Activated CD8-positive, alpha-beta T cell treated with anti-CD3 and anti-CD28 coated beads for 36 hours (primary cell): ENCODE results near the gene LHX1. TPM values are rescaled to one million over a fixed set of nuclear protein-coding genes. Genes with fewer than 3 reads are reported as not detected.

Source experiments
- ATAC-seq: fragments of 200-7000 bp; cut with Tn5 transposase; one replicate; pipeline ENCODE4 v1.10.0; 2021; ENCODE audit warnings: mild to moderate bottlenecking, moderate library complexity
- CTCF ChIA-PET: fragments of 350-600 bp; sonication (Branson Sonifier 250); formaldehyde crosslinking; loops from one replicate; lab custom pipeline; 2021; ENCODE audit warnings: antibody characterized with exemption; lab: Charles Lee
- POLR2A ChIA-PET: fragments of 350-600 bp; sonication (Branson Sonifier 250); formaldehyde crosslinking; loops from one replicate; lab custom pipeline; 2021; ENCODE audit warnings: antibody characterized with exemption; lab: Charles Lee
- DNase-seq: peaks from one replicate; pipeline ENCODE4 v3.0.0-alpha.2; 2020
- H3K27ac Mint-ChIP-seq: one replicate; pipeline ENCODE4 v1.8.0; 2021; ENCODE audit warnings: mild to moderate bottlenecking, mixed read lengths
- H3K27me3 Mint-ChIP-seq: one replicate; pipeline ENCODE4 v1.8.0; 2021; ENCODE audit warnings: mixed read lengths
- H3K36me3 Mint-ChIP-seq: one replicate; pipeline ENCODE4 v1.8.0; 2021; ENCODE audit warnings: low read depth, mixed read lengths
- H3K4me1 Mint-ChIP-seq: one replicate; pipeline ENCODE4 v1.8.0; 2021; ENCODE audit warnings: low read depth, mixed read lengths
- H3K4me3 Mint-ChIP-seq: one replicate; pipeline ENCODE4 v1.8.0; 2021; ENCODE audit warnings: mild to moderate bottlenecking, moderate library complexity, mixed read lengths
- H3K9me3 Mint-ChIP-seq: one replicate; pipeline ENCODE4 v1.8.0; 2021; ENCODE audit warnings: mixed read lengths
- intact Hi-C: fragments of 100-400 bp; cut with micrococcal nuclease; formaldehyde crosslinking; loops from one replicate; pipeline ENCODE4 v1.10.0; 2022
- total RNA-seq, 2 experiments: library from RNA; stranded (reverse); gene quantifications; one replicate each; pipeline ENCODE4 v1.2.3, GENCODE V29; 2021
- TF ChIP-seq, protein P1 (sequence below): fragments of 200-600 bp; IDR thresholded peaks from one replicate; pipeline ENCODE4 v1.8.0; 2022; ENCODE audit warnings: antibody characterized with exemption, mild to moderate bottlenecking

The LHX1 gene
- not detected for total RNA-seq

DNA sequence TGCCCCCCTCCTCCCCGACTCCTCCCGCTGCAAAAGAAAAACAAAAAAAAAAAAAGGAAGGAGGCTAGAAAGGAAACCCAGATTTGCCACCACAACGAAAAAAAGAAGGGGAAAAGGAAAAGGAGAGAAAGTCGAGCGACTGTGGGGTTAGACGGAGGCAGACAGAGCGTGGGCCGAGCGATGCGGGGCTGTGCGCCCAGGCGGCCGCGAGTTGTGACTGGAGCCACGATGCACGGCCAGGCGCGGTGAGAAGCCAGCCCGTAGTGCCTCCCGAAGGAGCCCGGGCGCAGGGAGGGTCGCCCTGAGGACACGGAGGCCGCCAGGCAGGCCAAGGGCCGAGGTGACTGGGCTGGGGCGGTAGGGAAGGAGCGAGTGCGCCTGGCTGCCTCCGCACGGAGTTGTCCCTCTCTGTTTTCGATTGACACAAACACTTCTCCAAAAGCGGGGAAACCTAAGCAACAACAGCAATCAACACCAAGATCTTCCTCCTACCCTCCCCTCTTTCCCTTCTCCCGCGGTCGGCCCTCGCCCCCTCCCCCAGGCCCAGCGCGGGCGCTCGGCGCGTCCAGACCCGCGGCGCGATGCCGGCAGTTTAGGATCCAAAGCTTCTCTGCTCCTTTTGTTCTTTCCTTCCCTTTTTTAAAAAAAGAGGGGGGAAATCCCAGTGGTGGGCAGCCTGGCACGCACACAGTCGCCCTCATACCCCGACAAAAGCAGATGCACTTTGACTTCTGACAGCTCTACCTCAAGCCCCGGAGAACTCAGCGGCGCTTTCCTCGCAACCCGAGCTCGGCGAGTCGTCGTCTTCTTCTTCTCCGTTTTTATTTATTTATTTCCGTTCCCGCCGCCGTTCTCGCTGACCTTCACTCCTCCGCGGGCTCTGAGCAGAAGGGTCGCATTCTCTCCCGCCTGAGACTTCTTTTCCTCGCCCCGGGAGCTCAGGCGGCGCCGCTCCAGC is at the start of gene LHX1:
Gene LHX1, plus strand, starts transcription at position 475 of the 958 bp plus-strand sequence. CDS start 723 bp downstream, outside the sequence.
- Mint-ChIP-seq H3K27ac (no peak within 1 kb of the TSS), H3K9me3 (no peaks in the 10 kb centered on the region), H3K36me3 (no peaks in the 10 kb centered on the region), H3K27me3 (peaks cover 84% of the 10 kb centered on the region), H3K4me3 (peak within 1 kb of the TSS; percentile 66), H3K4me1 (peaks cover 68% of the 10 kb centered on the region)
- TF ChIP-seq, protein P1, sequence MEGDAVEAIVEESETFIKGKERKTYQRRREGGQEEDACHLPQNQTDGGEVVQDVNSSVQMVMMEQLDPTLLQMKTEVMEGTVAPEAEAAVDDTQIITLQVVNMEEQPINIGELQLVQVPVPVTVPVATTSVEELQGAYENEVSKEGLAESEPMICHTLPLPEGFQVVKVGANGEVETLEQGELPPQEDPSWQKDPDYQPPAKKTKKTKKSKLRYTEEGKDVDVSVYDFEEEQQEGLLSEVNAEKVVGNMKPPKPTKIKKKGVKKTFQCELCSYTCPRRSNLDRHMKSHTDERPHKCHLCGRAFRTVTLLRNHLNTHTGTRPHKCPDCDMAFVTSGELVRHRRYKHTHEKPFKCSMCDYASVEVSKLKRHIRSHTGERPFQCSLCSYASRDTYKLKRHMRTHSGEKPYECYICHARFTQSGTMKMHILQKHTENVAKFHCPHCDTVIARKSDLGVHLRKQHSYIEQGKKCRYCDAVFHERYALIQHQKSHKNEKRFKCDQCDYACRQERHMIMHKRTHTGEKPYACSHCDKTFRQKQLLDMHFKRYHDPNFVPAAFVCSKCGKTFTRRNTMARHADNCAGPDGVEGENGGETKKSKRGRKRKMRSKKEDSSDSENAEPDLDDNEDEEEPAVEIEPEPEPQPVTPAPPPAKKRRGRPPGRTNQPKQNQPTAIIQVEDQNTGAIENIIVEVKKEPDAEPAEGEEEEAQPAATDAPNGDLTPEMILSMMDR: no peak
- DNase-seq (no peak), ATAC-seq (no peak)
- POLR2A ChIA-PET: interaction anchor here (0.7 to 3.2 kb wide), 5 partner anchors 10 to 216 kb away, joined by 3 to 19 read pairs (median 3); partner anchors contain the start of gene AATF
- CTCF ChIA-PET: no interaction called here
- intact Hi-C loops: loop anchor here (10.0 kb wide), 1 partner anchor 212 kb away; no protein-coding TSS in a partner anchor

DNA sequence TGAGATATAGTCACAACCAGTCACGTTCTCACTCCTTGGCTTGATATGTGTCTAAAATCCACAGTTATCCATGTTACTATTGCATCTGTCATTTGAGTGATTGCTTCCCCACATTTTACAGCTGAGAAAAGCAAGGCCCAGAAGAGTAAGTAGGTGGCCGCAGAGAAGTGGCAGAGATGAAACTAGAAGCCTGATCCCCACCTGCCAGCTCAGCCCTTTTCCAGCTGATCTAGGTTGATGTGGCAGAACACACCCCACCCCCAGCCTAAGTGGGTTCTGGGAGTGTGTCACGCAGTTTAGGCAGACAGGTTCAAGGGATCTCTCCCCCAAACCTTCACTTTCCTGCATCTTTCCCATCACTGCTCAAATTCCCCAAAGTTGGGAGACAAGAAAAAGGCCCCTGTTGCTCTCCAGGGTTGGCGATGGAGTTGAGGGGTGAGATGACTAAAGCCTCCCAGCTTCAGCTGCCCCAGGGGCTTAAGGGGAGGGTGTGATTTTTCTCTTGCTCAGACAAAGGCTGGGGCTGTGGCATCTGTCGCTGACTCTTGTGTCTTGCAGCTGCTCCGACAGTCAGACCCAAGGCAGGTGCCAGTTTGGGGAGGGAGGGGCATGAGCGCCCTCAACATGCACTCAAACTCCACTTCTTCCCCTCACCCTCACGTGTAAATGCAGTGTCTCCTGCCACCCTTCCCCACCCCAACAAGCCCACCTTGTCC is 48.9 kb upstream of the LHX1 start:
- TF ChIP-seq, protein P1: no peak
- Mint-ChIP-seq H3K9me3 (no peaks in the 10 kb centered on the region), H3K36me3 (no peaks in the 10 kb centered on the region), H3K27me3 (peaks cover 17% of the 10 kb centered on the region), H3K4me1 (no peaks in the 10 kb centered on the region), H3K4me3 (no peak overlapping the region), H3K27ac (no peak overlapping the region)
- intact Hi-C loops: no loop called here
- POLR2A ChIA-PET: no interaction called here
- CTCF ChIA-PET: interaction anchor here (1.1 kb wide), 1 partner anchor 286 kb away, joined by 3 read pairs; no protein-coding TSS in a partner anchor
- DNase-seq (no peak), ATAC-seq (no peak)

DNA sequence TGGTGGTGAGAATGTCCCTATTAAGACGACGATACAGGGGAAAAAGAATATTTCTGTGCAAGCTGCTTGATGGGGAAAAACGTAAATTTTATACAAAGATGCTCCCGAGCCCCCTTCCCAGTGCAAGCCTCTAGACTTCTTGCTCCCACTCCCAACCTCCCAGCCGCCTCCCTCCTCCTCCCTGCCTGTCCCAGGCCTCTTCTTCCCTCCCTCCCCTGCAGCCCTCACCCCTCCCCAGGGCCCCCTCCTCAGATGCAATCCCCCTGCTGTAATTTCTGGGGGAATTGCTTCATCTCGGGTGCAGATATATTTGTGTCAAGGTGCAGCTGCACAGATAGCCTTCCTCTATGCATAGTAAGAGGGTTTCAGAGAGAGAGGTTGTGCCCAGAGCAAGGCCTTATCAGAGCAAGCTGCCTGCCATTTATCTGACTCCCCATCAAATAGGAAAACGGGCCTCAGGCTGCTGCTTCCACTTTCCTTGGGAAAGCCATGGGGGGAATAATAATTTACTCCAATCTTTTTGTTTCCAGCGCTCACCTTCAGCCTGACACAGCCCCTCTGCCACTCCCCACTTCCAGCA is 47.4 kb upstream of the LHX1 start:
- Mint-ChIP-seq H3K9me3 (no peaks in the 10 kb centered on the region), H3K27ac (no peak overlapping the region), H3K4me1 (no peaks in the 10 kb centered on the region), H3K4me3 (no peak overlapping the region), H3K27me3 (peaks cover 15% of the 10 kb centered on the region), H3K36me3 (no peaks in the 10 kb centered on the region)
- intact Hi-C loops: loop anchor here (10.0 kb wide), 1 partner anchor 65 kb away; no protein-coding TSS in a partner anchor
- ChIA-PET POLR2A (no interaction called here), CTCF (no interaction called here)
- DNase-seq: no peak
- TF ChIP-seq, protein P1: no peak
- no peak for ATAC-seq

DNA sequence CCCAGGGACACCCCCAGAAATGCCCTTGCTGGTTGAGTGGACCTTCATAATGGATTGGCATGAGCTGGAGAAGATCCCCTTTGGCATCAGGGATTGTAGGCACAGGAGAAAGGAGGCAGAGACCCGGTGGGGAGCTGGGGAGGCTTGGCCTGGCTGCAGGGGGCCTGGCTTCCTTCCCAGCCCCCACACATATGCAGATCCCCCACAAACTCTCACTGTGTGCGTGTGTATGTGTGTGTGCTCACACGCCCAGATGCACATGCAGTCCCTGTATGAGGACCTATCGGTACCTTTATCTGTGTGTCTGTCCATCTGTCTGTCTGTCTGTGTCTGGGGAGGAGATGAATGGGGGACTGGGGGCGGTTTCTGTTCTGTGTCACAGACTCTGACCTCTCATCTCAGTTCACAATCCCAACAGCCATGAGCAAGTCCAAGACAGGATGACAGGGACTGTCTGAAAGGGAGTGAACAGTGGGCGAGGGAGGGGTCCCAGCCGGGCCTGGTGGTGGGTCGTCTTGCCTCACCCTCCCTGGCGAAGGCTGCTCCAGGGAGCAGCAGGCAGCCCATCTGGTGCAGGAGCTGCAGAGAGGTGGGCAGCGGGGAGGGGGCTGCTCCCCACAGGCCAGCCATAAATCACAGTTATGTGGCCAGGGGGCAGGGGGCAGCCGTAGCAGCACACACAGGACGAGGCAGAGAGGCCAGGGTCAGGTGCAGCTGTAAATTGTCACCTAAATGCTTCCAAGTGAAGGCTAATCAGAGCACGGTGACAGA is 46.7 kb upstream of the LHX1 start:
- H3K27ac Mint-ChIP-seq: no peak overlapping the region
- H3K27me3 Mint-ChIP-seq: peaks cover 11% of the 10 kb centered on the region

More for the DNA sequence above, 46.7 kb upstream of the LHX1 start:
- ChIA-PET POLR2A (no interaction called here), CTCF (no interaction called here)
- no peak overlapping the region for H3K4me3 Mint-ChIP-seq
- intact Hi-C loops: loop anchor here (10.0 kb wide), 1 partner anchor 64 kb away; no protein-coding TSS in a partner anchor
- no peaks in the 10 kb centered on the region for H3K36me3 Mint-ChIP-seq
- DNase-seq (no peak), ATAC-seq (no peak)
- no peaks in the 10 kb centered on the region for H3K4me1 Mint-ChIP-seq
- H3K9me3 Mint-ChIP-seq: no peaks in the 10 kb centered on the region
- TF ChIP-seq, protein P1: no peak
